SK-N-SH (cell line): Measurements from ENCODE around the gene SLC9C1.

Experiments
- CTCF ChIP-seq: fragments of 200-600 bp; sonication (generic); IDR thresholded peaks from 2 replicates; pipeline ENCODE4 v1.6.1; 2017; ENCODE audit warnings: antibody characterized with exemption, mild to moderate bottlenecking, moderate library complexity
- EZH2phosphoT487 ChIP-seq: fragments of 200-600 bp; sonication (generic); IDR thresholded peaks from 2 replicates; pipeline ENCODE4 v1.6.1; 2017; ENCODE audit warnings: low read depth, mixed run types, mild to moderate bottlenecking, antibody characterized with exemption, moderate library complexity, borderline replicate concordance
- FOXM1 ChIP-seq: IDR thresholded peaks from 2 replicates; pipeline ENCODE4 v1.4.0; 2012; ENCODE audit warnings: low read depth, mild to moderate bottlenecking
- GATA2 ChIP-seq: sonication (generic); formaldehyde crosslinking; IDR thresholded peaks from 2 replicates; pipeline ENCODE4 v1.5.0; 2020; ENCODE audit warnings: mild to moderate bottlenecking, missing genetic modification reagents
- MAX ChIP-seq: IDR thresholded peaks from 2 replicates; pipeline ENCODE4 v1.4.0; 2012; ENCODE audit warnings: low read depth
- PBX3 ChIP-seq: IDR thresholded peaks from 2 replicates; pipeline ENCODE4; 2012
- POLR2AphosphoS5 ChIP-seq: IDR thresholded peaks from 2 replicates; pipeline ENCODE4 v1.6.1; 2012; ENCODE audit warnings: low read depth, low read length
- RXRA ChIP-seq: IDR thresholded peaks from 2 replicates; pipeline ENCODE4 v1.4.0; 2012; ENCODE audit warnings: low read depth, mild to moderate bottlenecking, borderline replicate concordance
- SIN3A ChIP-seq: IDR thresholded peaks from 2 replicates; pipeline ENCODE4 v1.6.1; 2012; ENCODE audit warnings: low read depth, mild to moderate bottlenecking, low read length, moderate library complexity, borderline replicate concordance
- SMC3 ChIP-seq: IDR thresholded peaks from 2 replicates; pipeline ENCODE4 v1.6.1; 2012; ENCODE audit warnings: low read depth, low read length, improper control_type of control experiment
- TEAD4 ChIP-seq: IDR thresholded peaks from 2 replicates; pipeline ENCODE4 v1.4.0; 2012; ENCODE audit warnings: mild to moderate bottlenecking, borderline replicate concordance; ENCODE audit not compliant: insufficient read depth
- USF2 ChIP-seq: fragments of 150-350 bp; IDR thresholded peaks from 2 replicates; pipeline ENCODE4 v1.6.1; 2017; ENCODE audit warnings: antibody characterized with exemption, low read length, low read depth, borderline replicate concordance
- TF ChIP-seq, protein P1 (sequence below): IDR thresholded peaks from 2 replicates; pipeline ENCODE4 v1.6.1; 2012; ENCODE audit warnings: mild to moderate bottlenecking, low read depth, low read length, moderate library complexity

GRCh38 chr3:112140584-112140983, 153.4 kb downstream of the SLC9C1 start:
- TF ChIP-seq TEAD4: no peak
- TF ChIP-seq CTCF: no peak
- TF ChIP-seq USF2: no peak
- TF ChIP-seq FOXM1: no peak
- no peak for TF ChIP-seq SIN3A
- TF ChIP-seq, protein P1, sequence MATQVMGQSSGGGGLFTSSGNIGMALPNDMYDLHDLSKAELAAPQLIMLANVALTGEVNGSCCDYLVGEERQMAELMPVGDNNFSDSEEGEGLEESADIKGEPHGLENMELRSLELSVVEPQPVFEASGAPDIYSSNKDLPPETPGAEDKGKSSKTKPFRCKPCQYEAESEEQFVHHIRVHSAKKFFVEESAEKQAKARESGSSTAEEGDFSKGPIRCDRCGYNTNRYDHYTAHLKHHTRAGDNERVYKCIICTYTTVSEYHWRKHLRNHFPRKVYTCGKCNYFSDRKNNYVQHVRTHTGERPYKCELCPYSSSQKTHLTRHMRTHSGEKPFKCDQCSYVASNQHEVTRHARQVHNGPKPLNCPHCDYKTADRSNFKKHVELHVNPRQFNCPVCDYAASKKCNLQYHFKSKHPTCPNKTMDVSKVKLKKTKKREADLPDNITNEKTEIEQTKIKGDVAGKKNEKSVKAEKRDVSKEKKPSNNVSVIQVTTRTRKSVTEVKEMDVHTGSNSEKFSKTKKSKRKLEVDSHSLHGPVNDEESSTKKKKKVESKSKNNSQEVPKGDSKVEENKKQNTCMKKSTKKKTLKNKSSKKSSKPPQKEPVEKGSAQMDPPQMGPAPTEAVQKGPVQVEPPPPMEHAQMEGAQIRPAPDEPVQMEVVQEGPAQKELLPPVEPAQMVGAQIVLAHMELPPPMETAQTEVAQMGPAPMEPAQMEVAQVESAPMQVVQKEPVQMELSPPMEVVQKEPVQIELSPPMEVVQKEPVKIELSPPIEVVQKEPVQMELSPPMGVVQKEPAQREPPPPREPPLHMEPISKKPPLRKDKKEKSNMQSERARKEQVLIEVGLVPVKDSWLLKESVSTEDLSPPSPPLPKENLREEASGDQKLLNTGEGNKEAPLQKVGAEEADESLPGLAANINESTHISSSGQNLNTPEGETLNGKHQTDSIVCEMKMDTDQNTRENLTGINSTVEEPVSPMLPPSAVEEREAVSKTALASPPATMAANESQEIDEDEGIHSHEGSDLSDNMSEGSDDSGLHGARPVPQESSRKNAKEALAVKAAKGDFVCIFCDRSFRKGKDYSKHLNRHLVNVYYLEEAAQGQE: no peak
- TF ChIP-seq MAX: no peak
- no peak for TF ChIP-seq SMC3
- TF ChIP-seq PBX3: no peak
- no peak for TF ChIP-seq EZH2phosphoT487
- no peak for TF ChIP-seq RXRA
- TF ChIP-seq POLR2AphosphoS5: no peak
- no peak for TF ChIP-seq GATA2 (CRISPR knock-in tag)
